Fibroblast of mammary gland (primary cell): ENCODE results near the gene PTGR1.
"Not testable (repeated sequence)": the region's sequence is repeated elsewhere in the genome, so short reads cannot be mapped to it uniquely, and the experiment has no call there.

Source experiments
- DNase-seq: peaks from one replicate; pipeline ENCODE4 v3.0.0-alpha.2; 2010; ENCODE audit warnings: low read depth
- H3K4me3 ChIP-seq: 2 replicates; pipeline ENCODE4 v1.5.1; 2011; ENCODE audit warnings: low read depth, mild to moderate bottlenecking, low read length, moderate library complexity; ENCODE audit not compliant: control insufficient read depth
- TF ChIP-seq, protein P1 (sequence below): conservative IDR thresholded peaks from 2 replicates; pipeline ENCODE4 v1.5.1; 2011; ENCODE audit warnings: low read depth, low read length, inconsistent platforms; ENCODE audit not compliant: control insufficient read depth, insufficient read depth

Gene PTGR1

GRCh38 chr9:111582888-111583287 is 16.6 kb downstream of the PTGR1 start:
- TF ChIP-seq, protein P1, sequence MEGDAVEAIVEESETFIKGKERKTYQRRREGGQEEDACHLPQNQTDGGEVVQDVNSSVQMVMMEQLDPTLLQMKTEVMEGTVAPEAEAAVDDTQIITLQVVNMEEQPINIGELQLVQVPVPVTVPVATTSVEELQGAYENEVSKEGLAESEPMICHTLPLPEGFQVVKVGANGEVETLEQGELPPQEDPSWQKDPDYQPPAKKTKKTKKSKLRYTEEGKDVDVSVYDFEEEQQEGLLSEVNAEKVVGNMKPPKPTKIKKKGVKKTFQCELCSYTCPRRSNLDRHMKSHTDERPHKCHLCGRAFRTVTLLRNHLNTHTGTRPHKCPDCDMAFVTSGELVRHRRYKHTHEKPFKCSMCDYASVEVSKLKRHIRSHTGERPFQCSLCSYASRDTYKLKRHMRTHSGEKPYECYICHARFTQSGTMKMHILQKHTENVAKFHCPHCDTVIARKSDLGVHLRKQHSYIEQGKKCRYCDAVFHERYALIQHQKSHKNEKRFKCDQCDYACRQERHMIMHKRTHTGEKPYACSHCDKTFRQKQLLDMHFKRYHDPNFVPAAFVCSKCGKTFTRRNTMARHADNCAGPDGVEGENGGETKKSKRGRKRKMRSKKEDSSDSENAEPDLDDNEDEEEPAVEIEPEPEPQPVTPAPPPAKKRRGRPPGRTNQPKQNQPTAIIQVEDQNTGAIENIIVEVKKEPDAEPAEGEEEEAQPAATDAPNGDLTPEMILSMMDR, result no peak
- peak; percentile 87 for DNase-seq
- H3K4me3 ChIP-seq, result no peak overlapping the region

GRCh38 chr9:111572950-111573604 is 26.4 kb downstream of the PTGR1 start:
- H3K4me3 ChIP-seq, result no peak overlapping the region
- peak; percentile 84 for DNase-seq
- TF ChIP-seq, protein P1, result no peak

DNA sequence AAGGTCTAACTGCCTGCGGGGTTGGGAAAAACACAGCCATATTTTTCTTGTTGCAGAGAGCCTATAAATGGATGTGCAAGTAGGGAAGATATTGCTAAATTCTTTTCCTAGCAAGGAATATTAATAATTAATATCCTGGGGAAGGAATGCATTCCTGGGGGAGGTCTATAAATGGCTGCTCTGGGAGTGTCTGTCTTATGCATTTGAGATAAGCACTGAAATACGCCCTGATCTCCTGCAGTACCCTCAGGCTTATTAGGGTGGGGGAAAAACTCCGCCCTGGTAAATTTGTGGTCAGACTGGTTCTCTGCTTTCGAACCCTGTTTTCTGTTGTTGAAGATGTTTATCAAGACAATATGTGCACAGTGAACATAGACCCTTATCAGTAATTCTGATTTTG is 31.3 kb downstream of the PTGR1 start:
- DNase-seq, H3K4me3 ChIP-seq: not testable (repeated sequence)

DNA sequence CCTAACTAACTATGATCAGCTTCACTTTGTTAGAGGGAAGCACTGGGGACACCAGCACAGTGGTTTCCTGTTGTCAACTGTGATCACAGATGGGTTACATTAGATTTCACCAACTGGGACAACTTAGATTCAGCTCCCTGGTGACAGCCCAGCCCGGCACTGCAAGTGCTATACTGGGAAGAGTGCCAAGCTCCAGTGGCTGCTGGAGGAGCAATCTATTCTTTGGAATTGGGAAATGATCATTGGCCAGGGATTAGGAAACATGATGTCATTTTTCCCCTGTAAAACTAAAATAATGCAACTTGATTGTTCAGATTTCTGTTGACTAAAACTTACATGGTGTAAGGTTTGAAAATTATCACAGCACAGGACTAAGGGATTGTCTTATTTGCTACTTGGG is 33.2 kb downstream of the PTGR1 start:
- TF ChIP-seq, protein P1, result no peak
- no peak overlapping the region for H3K4me3 ChIP-seq
- DNase-seq, result peak; percentile 39

- no peak for DNase-seq
- TF ChIP-seq, protein P1, result no peak
- no peak overlapping the region for H3K4me3 ChIP-seq
Measured at GRCh38 chr9:111561165-111561719, 38.2 kb downstream of the PTGR1 start.

- TF ChIP-seq, protein P1, result no peak
- peak; percentile 85 for DNase-seq
- no peak overlapping the region for H3K4me3 ChIP-seq
Measured at GRCh38 chr9:111559000-111559610, 40.3 kb downstream of the PTGR1 start.

- H3K4me3 ChIP-seq, DNase-seq: not testable (repeated sequence)
Measured at GRCh38 chr9:111555425-111555824, 44.0 kb downstream of the PTGR1 start.
